22Rv1 (cell line): ENCODE measurements around the gene KIDINS220.

ENCODE experiments used
- CTCF ChIP-seq: fragments of 450-650 bp; IDR thresholded peaks from 2 replicates; pipeline ENCODE4 v1.5.1; 2017; ENCODE audit warnings: mild to moderate bottlenecking
- ZFX ChIP-seq: fragments of 450-650 bp; IDR thresholded peaks from 2 replicates; pipeline ENCODE4 v1.6.1; 2017; ENCODE audit warnings: antibody characterized with exemption, borderline replicate concordance

- TF ChIP-seq CTCF (no peak), ZFX (no peak)
Measured at GRCh38 chr2:8855010-8855409, 17.6 kb upstream of the KIDINS220 start.
